ENCODE measurements around the gene LTA.

Gene LTA, protein sequence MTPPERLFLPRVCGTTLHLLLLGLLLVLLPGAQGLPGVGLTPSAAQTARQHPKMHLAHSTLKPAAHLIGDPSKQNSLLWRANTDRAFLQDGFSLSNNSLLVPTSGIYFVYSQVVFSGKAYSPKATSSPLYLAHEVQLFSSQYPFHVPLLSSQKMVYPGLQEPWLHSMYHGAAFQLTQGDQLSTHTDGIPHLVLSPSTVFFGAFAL

DNA sequence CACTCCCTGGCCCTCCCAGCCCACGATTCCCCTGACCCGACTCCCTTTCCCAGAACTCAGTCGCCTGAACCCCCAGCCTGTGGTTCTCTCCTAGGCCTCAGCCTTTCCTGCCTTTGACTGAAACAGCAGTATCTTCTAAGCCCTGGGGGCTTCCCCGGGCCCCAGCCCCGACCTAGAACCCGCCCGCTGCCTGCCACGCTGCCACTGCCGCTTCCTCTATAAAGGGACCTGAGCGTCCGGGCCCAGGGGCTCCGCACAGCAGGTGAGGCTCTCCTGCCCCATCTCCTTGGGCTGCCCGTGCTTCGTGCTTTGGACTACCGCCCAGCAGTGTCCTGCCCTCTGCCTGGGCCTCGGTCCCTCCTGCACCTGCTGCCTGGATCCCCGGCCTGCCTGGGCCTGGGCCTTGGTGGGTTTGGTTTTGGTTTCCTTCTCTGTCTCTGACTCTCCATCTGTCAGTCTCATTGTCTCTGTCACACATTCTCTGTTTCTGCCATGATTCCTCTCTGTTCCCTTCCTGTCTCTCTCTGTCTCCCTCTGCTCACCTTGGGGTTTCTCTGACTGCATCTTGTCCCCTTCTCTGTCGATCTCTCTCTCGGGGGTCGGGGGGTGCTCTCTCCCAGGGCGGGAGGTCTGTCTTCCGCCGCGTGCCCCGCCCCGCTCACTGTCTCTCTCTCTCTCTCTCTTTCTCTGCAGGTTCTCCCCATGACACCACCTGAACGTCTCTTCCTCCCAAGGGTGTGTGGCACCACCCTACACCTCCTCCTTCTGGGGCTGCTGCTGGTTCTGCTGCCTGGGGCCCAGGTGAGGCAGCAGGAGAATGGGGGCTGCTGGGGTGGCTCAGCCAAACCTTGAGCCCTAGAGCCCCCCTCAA is at the start of gene LTA:
Gene LTA, plus strand, starts transcription at position 249 of the 871 bp plus-strand sequence. Its CDS starts 454 bp downstream, at position 703.
- peak; percentile 77 for DNase-seq

DNA sequence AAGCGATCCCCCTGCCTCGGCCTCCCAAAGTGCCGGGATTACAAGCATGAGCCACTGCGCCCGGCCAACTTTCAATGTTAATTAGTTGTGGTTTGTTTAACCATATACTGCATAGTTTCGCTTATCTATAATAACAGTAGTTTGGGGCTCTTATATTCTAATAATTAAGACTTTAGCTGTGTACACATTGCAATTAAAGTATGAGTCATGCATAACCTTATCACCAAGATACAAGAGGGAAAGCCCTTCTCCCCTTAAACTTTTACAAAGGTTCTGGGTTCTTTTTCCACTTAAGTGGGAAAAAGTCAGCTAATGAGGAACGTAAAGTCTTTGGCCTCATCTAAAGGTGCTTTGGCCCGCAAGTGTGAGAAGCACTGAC is 46.5 kb upstream of the LTA start:
- no peak for DNase-seq

DNA sequence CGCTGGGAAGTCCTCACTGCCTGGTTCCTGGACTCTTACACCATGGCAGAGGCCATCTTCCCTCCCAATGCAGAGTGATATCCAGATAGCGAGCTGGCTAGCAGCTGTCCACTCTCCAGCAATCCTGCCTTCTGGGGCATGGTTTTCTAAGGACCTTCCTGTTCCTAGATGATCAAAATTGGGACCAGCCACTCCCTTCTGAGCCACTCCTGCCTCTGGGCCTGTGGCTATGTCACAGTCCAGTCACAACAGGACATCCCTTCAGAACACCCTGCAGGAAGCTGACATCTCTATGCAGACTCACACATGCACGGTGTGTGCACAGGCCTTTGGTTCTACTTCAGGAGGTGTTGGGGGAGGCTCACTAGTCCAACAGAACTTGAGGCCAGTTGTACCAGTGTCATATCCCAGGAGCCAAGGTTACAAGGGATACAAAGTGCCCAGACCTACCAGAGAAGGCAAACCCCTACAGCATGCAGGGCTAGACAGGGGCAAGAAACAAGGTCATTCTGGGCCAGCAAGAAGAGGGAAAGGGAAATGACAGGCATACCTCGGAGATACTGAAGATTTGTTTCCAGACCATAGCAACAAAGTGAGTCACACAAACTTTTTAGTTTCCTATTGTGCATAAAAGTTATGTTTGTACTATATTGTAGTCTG is 46.0 kb upstream of the LTA start:
- no peak for DNase-seq

DNA sequence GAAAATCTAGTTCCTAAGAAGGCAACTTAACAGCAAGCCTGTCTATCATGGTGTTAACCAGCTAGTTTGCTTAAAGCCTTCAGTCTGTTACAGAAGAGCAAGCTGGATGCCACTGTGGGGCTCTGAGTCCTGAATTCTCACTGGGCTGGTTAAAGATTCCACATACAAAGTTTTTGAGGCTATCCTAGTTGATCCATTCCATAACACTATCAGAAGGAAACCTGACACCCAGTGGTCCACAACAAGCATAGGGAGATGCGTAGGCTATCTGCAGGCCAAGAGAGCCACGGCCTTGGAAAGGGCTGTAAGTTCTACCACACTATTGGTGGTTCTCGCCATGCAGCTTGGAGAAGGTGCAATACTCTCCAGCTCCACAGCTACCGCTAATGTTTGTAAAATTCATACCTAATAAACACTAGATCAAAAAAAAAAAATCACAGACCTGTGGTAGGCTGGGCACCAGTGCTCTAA is 43.7 kb upstream of the LTA start:
- DNase-seq, result no peak

DNA sequence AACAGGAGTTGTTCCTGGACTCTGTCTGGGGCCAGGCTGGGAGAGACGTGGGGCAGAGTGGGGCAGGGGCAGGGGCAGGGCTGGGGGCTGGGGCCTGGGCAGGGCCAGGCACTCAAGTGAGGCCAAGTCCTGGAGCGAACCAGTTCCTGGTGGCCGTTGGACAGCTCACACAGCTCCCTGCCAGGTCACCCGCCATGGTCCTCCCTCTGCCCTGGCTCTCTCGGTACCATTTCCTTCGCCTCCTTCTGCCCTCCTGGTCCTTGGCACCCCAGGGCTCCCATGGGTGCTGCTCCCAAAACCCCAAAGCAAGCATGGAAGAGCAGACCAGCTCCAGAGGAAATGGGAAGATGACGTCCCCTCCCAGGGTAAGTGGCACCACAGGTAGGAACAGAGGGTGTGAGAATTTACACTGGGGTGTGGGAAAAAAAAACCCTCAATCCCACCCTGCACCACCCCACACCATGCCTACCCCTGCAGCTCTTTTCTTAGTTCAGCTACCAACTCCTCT is 43.2 kb upstream of the LTA start, which contains the start of gene MCCD1:
Gene MCCD1, plus strand, starts transcription at position 142 of the 508 bp plus-strand sequence. Its CDS starts 53 bp downstream, at position 195.
- no peak for DNase-seq

DNA sequence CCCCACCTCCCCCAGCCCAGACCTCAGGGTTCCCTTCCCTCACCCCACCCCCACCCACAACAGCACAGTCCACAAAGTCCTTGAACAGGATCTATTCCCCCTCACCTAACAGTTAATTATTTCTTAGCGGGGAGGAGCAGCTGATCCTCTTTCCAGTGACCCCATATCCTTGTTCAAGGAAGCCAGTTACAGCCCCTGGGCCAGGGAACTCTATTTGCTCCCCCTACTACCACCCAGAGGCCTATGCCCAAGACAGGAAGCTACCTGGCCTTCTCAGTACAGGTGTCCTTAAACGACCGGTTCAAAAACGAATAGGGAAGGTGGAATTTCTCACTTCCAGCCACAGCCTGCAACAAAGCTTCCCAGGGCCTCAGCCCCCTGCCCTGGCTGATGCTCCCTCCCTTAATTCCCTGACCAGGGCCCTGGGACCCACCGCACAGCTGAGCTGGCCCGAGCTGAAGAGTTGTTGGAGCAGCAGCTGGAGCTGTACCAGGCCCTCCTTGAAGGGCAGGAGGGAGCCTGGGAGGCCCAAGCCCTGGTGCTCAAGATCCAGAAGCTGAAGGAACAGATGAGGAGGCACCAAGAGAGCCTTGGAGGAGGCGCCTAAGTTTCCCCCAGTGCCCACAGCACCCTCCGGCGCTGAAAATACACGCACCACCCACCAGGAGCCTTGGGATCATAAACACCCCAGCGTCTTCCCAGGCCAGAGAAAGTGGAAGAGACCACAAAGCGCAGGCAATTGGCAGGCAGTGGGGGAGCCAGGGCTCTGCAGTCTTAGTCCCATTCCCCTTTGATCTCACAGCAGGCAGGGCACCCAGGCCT is 42.5 kb upstream of the LTA start:
- DNase-seq, result no peak

DNA sequence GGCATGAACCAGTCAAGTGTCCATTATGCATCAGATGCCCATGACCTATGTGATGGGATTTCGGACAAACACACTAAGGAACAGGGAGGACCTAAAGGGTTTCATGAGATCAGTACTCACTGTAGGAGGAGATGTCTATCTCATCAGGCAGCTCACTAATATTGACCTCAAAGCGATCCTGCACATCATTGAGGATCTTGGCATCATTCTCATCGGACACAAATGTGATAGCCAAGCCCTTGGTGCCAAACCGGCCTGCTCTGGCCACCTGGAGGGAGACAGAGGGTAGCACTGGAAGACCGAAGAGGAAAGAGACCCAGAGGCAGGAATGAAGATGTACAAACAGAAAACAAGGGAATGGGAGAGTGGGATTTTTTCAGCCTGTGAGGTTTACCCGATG is 41.4 kb upstream of the LTA start:
- DNase-seq, result no peak

DNA sequence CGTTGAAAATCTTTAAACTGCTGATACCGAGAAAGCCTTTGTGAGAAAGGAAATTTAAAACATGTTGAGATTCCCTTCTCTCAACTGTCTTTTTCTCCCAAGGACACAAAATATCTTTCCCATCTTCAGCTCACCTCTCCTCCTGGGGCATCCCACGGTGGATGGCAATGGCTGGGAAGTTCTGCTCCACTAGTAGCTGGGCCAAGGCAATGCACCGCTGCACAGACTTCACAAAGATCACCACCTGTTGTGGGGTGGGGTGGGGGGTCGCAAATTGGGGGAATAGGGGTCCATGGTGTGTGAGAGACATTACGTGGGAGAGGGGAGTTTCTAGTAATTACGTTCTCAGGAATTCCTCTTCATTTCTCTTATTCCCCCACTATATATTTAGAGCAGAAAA is 40.9 kb upstream of the LTA start:
- DNase-seq, result no peak

DNA sequence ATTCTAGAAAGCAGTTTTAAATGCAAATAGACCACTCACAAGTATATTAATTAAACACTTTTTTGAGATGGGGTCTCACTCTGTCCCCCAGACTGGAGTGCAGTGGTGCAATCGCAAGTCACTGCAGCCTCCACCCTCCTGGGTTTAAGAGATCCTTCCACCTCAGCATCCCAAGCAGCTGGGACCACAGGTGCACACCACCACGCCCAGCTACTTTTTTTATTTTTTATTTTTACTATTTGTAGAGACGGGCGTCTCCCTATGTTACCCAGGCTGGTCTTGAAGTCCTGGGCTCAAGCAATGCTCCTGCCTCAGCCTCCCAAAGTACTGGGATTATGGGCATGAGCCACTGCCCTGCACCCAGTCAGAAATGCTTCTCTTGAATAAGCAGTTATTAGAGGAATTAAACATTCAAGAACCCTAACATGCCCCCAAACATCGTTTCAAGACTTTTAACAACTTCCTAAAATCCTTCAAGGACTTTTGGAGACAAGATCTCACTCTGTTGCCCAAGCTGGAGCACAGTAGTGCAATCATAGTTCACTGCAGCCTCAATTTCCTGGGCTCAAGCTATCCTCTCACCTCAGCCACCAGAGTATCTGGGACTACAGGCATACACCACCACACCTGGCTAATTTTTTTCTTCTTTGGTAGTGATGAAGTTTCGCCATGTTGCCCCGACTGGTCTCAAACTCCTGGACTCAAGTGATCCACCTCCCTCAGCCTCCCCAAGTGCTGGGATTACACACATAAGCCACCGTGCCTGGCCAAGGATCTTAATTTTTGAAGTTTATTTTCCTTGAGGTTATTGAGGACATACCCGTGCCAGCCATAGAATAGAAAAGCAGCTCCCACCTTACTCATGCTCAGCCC is 40.1 kb upstream of the LTA start:
- DNase-seq, result no peak

DNA sequence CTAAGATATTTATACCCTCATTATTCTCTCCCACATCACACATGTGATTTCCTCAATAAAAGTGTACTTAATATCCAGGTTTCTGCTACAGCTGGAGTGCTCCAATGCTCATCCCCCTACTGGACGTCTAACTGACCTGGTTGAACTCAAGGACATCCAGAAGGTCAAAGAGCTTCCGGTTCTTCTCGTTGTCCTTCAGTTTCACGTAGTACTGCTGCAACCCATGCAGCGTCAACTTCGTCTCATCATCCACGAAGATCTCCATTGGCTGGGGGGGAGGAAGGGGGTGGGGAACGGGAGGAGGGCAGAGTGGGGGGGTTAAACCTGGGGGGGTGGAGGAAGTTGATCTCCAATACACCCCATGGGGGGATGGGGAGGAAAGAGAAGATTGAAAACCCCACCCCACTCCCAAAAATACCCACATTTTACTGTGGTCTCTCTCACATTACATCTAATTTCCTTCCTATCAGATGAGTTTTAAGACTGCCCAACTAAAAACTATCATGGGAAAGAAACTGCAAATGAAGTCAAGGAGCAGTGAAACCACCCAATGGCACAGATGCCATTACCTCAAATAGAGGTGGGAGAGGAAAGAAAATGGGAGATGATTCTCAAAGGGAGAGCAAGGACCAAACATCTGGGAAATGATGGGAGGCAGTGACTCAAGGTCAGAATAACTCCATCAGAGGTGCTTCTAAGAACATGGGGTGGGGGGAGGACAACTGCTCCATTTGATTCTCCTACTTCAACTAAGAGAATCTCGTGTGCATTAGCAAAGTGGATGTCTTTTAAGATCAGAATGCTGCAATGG is 39.2 kb upstream of the LTA start:
- no peak for DNase-seq

DNA sequence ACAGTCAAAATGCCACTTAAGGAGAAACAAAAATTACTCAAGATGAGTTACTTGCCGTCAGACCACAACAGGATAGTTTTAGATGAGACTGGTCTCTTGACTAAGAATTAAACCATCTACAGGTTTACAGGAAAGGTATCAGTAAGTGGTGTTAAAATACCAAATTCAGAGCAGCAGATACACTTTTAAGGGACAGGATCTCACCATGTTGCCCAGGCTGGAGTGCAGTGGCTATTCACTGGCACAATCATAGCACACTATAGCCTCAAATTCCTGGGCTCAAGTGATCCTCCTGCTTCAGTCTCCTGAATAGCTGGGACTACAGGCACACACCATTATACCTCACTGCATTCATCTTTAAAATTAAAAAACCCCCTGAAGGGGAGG is 38.6 kb upstream of the LTA start:
- no peak for DNase-seq

DNA sequence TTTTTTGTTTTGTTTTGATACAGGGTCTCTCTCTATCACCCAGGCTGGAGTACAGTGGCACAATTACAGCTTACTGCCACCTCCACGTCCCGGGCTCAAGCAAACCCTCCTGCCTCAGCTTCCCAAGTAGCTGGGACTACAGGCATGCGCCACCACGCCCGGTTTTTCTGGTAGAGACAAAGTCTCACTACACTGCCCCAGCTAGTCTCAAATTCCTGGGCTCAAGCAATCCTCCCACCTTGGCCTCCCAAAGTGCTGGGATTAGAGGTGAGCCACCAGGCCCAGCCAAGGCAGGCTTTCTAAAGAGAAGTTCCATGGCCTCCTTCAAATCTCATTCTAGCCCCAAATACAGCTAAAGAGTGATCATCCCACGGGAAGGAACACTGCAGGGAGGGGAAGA is 38.1 kb upstream of the LTA start:
- no peak for DNase-seq

DNA sequence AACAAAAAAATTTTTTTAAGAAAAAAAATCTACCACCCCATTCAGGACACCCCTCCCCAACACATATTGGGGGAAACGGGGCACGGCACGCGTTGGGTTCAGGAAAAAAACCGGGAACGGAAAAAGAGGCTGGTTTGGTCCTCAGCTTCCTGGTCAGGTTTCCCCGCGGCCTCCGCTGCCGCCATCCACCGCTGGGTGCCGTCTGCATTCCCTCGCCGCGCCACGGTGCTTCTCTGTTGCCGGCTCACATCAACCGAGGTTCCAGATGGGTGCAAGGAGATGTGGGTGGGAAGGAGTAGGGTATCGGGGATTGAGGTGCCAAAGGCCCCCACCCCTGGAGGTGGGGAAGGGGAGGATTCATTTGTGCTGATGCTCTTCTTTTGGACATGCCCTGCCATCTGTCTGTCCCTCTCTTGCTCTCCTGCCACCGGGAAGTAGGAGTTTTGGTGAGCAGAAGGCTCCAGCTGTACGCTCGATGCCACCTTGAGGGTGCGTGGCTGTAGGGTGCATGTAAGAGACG is 37.5 kb upstream of the LTA start:
- no peak for DNase-seq

DNA sequence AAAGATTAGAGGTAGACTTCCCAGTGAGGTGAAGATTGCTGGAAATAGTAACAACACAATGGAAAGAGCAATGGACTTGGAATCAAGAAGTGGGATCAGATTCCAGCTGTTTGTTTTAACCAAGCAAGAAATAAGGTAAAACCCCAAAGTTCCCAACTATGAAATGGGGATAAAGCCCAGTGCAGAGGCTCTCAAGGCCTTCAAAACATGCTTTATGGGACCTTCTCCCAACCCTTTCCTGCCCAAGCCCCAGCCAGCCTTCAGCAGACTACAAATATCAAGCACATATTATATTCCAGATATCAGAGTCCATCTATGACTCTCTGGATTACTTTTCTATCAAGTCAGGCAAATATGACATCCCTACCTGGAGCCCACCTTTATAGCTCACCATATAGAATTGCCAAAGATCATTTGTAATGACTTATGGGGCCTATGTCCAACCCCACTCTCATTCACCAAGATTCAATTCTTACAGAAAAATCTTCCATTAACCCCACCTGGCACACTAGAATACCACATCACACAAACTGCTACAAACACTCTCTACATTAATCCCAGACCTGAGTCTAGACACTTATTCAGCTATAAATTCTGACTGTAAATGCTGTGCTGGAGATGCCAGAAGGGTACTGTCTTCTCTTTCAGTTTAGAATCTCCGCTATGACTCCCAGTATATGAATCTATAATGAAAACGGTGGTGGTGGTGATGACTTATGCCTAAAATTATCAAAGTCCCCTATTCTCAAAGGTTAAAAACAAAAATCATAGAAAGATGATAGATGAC is 36.4 kb upstream of the LTA start:
- no peak for DNase-seq

DNA sequence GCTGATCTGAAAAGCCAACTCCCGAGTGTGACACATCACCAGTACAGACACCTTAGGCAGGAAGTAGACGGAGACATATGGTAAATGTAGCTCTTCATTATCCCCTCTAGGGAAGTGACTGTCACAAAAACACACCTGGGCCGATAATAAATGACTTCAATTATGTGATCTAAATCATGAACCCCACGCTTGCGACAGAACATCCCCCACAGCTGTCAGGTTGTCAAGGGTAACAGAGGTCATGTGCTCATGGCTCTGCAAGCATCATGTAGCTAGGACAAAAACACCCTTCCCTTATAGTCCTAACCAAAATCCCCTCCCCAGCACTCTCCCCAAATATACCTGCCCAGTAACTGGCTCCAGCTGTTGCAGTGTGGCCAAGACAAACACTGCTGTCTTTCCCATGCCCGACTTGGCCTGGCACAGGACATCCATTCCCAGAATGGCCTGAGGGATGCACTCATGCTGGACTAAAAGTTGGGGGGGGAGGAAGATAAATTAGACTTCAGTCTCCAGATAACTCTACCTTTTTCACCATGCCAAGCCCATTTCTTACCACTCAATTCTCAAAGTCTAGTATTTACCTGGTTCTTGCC is 33.2 kb upstream of the LTA start:
- no peak for DNase-seq

DNA sequence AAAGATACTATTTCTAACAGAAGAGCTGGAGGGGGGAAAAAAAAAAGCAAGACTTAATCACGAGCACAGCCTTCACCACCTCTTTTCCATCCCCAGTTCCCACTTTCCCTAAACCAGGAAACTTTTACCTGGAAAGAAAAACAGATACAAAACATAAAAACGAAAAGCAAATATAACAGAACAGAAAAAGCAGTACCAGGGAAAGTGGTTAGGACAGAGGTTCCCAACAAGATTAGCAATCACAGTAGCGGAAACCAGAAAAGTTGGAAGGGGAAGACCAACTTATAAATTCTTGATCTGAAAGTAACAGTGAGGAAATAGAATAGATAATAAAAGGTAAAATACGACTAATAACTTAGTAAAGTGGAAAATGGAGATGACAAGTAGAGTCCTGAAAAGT is 31.4 kb upstream of the LTA start:
- no peak for DNase-seq

DNA sequence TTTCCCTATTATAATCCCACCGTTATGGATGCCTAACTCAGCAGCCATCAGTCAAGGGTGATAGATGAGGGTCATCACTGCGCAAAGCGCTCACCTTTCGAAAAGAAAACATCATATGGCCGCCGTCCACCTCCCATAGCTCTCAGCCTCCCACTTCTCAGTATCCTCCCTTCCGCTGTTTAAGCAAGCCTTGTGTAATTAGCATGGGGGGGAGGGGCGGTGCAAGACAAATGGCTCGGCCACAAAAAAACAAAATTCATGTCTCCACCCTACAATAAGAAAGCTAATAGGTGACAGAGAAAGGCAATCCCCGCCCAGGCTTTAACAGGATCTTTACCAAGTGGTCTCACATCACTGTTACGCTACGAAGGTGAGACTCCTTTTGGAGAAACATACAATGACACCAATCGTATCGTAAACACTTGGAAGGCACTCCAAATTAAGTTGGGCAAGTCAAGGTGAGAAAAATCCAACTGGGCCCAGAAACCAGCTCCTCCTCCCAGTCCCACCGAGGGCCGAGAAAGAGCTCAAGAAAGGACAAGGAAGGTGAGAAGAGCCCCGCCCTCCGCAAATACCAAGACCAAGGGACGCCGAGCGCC is 30.9 kb upstream of the LTA start:
- DNase-seq, result peak; percentile 46

DNA sequence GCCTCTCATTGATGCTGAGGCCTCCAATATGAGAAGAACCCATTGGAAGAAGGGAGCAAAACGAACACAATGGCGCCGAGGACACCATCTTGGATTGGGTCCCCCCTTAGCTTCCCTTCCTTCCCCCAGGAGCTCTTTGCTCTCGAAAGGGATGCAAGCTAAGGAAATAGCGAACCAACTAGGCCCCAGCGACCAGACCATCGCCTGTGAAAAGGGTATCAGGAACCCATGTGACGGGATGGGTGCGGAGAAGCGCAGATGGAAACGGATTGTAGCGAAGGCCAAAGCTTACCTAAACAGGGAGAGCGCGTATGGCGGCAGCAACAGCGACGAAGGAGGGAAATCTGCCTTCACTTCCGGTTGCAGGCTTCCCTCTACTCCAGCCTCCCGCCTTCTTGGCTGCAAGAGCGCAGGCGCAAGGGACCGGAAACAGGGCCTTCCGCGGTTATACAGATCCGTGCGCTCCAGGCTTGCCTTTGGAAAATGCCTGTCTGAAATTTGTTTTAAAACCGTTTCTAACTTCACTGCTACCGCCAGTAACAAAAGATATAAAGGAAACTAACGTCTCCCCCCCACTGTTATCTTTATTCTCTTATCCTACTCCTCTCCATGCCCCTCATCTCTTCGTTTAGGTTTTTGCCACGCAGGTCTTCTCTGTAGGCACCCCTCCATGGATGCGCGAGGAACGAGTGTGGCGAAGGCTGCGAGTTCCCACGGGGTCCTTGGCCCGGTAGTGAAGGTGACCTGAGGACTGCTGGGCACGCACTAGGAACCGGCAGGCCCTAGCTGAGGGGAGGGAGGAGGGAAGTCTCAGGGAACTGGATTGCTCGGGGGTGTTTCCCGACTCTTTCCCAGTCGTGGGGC is 30.2 kb upstream of the LTA start, which contains the start of gene DDX39B:
Gene DDX39B, minus strand, starts transcription at position 346 of the 864 bp plus-strand sequence. CDS start 1,471 bp downstream, outside the sequence.
- peak; percentile 89 for DNase-seq

All from stimulated activated CD4-positive, alpha-beta T cell treated with anti-CD3 and anti-CD28 coated beads, Interleukin-12 subunit alpha, Interleukin-12 subunit beta, amount 100 ng/mL, for 4 hours (primary cell).